Measurements from ENCODE around the gene DCLRE1C.
"Not testable (repeated sequence)": the region's sequence is repeated elsewhere in the genome, so short reads cannot be mapped to it uniquely, and the experiment has no call there.

Gene DCLRE1C

DNA sequence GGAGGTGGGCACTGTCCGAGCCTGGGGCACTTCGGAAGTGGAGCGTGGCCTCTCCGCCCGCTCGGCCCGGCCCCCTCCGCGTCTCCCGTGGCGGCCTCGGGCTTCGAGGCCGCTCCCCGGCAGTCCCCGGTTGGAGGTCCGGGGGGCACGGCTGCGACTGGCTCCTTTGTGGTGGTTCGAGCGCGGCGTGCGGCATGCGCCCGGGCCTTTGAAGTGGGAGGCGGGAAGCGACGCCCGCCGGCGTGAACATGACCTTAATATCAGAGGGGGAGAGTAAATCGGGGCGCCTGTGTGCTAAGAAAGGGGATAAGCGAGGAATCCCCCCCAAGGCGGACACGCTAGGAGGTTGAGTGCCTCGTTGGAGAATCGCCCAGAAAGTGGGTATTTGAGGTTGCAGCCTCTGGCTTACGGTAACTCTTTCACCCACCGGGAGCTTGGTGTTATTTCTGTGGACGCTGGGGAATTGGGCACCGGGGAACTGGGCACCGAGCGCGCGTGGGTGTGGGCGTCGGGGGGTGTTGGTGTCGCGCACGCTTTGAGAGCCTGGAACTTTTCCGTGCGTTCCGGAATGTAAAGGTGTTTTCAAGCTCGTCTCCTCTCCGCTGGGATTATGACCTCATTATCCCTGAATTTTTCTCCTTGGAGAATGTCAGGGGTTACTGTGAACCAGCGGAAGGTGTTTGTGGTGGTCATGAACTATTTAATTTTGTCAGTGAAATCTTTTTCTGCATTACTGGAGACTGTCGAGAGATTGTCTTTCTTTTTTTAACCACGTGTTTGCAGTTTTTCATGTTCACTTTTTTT is 74.6 kb downstream of the DCLRE1C start:
- DNase-seq: peak in 5 of 6 experiments; percentile 26 to 53 (median 42)

GRCh38 chr10:14878266-14879123 is 75.4 kb downstream of the DCLRE1C start, which contains the start of gene SUV39H2:
SUV39H2 (plus strand) TSS chr10:14878866; CDS start chr10:14878889, 23 bp downstream.
- peak; percentile 76 to 90 (median 84) for DNase-seq

GRCh38 chr10:14876764-14877163 is 77.1 kb downstream of the DCLRE1C start:
- DNase-seq: no peak

DNA sequence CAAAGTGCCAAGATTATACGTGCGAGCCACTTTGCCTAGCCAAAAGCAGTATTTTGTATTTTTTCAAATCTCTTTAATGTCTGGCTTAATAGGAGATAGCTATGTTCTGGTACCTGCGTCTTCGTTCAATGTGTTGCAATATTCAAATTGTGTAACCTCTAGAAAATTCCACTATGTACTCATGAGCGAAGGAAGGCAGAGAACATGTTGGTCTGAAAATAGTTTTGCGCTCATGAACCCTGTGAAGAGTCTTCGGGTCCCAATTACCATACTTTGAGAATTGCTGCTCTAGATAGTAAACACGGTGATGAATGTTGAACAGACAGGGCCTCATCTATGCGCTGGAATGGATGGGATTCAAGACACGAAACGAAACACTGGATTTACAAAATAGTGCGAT is 78.0 kb downstream of the DCLRE1C start:
- DNase-seq: no peak

- DNase-seq: no peak
Measured at GRCh38 chr10:14873090-14873760, 80.7 kb downstream of the DCLRE1C start.

GRCh38 chr10:14864871-14865270 is 89.0 kb downstream of the DCLRE1C start:
- not testable (repeated sequence) for DNase-seq

DNA sequence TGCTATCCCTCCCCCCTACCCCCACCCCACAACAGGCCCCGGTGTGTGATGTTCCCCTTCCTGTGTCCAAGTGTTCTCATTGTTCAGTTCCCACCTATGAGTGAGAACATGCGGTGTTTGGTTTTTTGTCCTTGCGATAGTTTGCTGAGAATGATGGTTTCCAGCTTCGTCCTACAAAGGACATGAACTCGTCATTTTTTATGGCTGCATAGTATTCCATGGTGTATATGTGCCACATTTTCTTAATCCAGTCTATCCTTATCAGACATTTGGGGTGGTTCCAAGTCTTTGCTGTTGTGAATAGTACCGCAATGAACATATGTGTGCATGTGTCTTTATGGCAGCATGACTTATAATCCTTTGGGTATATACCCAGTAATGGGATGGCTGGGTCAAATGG is 89.4 kb downstream of the DCLRE1C start:
- not testable (repeated sequence) for DNase-seq

GRCh38 chr10:14860791-14861190 is 93.1 kb downstream of the DCLRE1C start:
- no peak for DNase-seq

DNA sequence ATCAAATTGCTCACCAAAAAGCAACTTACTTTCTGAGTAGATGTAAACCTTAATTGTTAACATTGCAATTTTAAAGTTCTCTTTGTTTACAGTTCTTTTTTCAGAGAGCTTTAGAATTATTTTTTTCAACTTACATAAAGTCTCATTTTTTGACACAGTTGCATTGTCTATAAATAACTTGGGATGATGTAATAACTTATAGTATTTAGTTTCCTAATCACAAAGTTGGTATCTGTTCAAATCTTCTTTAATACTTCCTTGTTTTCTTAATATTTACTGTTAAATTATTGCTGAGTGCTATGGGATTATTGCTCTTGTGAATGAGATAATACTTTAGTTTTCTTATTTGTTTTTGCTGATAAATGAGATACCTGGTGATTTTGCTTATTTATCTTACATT is 94.1 kb downstream of the DCLRE1C start:
- DNase-seq: no peak

DNA sequence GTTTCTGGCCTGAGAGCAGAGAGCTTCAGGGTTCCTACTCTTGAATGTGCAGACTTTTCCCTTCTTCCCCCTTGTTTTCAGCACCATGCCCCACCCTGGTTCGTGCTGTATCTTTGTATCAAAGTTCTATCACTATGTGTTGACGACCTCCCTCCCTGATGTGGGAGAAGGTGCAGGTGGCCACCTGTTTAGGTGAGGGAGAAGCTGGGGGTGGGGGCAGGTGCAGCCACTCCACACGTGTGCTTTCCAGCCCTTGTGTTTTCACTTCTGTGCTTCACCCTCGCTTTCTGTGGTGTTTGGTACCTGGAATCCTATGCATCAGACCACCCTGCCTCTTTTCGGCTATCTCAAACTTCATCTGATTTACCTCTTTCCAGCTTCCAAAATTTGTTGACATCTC is 94.9 kb downstream of the DCLRE1C start:
- DNase-seq: no peak

DNA sequence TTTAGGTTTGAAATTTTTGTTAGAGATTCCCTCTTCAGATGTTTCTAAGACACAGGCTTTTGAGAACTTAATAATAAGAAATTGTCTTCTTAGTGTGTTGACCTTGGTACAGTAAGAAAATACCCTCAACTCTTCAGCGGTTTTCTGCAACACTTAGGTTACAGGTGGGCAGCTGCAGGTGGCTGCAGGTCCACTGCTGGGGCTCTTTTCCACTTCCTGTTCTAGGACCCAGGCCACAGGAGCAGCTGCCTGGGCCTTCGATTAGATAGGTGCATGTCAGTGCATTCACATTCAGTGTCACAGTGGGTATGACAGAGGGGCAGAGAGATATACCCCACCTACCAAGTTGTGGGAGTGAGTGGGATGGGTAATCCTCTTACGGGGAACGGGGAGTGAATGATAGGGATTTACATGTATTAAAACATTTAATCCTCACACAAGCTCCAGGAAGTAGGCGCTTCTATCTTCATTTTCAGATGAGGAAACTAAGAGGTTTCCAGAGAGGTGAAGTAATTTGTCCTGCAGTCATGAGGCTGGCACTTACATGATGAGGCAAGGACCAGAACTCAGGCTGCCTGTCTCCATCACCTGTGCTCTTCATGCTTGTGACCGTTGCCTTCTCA is 95.4 kb downstream of the DCLRE1C start:
- no peak for DNase-seq

DNA sequence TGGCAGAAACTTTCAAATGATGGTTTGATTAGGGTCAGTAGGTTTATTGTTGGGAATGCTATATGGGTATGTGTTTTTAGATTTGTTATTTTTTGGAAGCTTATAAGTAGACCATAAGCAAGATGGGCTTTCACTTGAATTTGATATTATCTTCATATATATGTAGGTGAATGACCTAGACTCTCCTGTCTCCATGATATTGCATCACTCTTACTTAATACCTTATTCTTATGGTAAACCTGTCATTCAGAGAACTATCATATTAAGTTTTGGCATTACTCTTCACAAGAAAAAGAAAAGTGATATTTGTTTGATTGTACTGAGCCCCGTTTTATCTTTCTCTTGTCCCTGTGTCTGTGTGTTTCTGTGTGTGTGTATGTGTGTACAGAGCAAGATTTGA is 98.4 kb downstream of the DCLRE1C start:
- DNase-seq: no peak

DNA sequence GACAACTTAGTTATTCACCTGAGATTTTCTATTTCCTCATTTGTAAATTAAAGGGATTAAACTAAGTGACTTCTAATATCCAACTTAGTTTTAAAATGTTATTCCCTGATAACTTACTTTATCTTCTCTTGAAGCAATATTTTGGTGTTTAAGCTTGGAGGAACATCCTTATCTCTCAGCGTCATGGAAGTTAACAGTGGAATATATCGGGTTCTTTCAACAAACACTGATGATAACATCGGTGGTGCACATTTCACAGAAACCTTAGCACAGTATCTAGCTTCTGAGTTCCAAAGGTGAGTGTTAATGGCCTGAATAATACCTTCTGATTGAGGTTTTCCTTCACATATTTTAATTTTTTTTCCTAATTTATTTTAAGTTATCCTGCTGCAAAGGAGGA is 101.7 kb downstream of the DCLRE1C start:
- DNase-seq: no peak
